ENCODE measurements around the gene LYAR.

The LYAR gene

DNA sequence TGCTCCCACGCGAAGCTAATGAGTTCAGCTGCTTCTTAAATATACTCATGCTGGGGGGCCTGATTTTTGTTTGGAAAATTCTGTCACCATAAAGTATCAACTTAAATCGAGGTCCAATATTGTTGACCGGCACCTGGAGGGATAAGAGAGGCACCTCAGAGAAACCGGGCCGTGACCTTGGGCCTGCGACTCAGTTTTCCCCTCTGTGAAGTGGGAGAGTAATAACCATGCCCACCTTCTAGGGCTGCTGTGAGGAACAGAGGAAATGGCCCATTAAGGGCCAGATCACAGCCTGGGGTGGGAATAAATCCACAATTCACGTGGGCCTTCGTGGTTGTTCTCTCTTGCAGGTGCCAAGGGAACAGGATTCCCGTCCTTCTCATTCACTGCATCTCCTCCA, 39.5 kb upstream of the LYAR start:
- Histone ChIP-seq H3K4me1 (ENCODE audit: control insufficient read depth in 2 of 2, insufficient read depth in 1 of 2, low read depth in 1 of 2, low read length in 2 of 2) (peaks cover 0 to 2% of the 10 kb centered on the region in 2 donors), H3K9ac (ENCODE audit: low read depth, low read length, poor library complexity) (no peak overlapping the region), H2BK120ac (ENCODE audit: low read depth, low read length) (no peak overlapping the region), H4K8ac (ENCODE audit: low read depth, low read length) (no peak overlapping the region), H3K23ac (ENCODE audit: low read depth, low read length, poor library complexity) (no peak overlapping the region), H3K36me3 (replicated peaks in 1 of 2; ENCODE audit: control insufficient read depth in 2 of 2, insufficient read depth in 2 of 2, low read length in 2 of 2) (no peaks in the 10 kb centered on the region), H2BK15ac (ENCODE audit: low read length) (no peak overlapping the region), H2BK5ac (ENCODE audit: low read length) (no peak overlapping the region), H3K27me3 (ENCODE audit: control insufficient read depth in 3 of 3, insufficient read depth in 3 of 3, low read depth in 1 of 3, low read length in 3 of 3) (peaks cover 0 to 4% (median 0%) of the 10 kb centered on the region in 3 experiments), H3K18ac (ENCODE audit: low read length) (no peak overlapping the region), H2AFZ (ENCODE audit: low read length) (no peak overlapping the region), H2BK12ac (ENCODE audit: low read length) (no peak overlapping the region), H3K9me3 (replicated peaks in 1 of 2; ENCODE audit: control insufficient read depth in 2 of 2, insufficient read depth in 1 of 2, low read depth in 1 of 2, low read length in 2 of 2) (no peaks in the 10 kb centered on the region), H3K4ac (ENCODE audit: low read length) (no peak overlapping the region), H3K79me1 (ENCODE audit: low read depth, low read length) (peaks cover 2% of the 10 kb centered on the region), H4K91ac (ENCODE audit: low read depth, low read length, poor library complexity) (no peak overlapping the region), H3K4me3 (ENCODE audit: low read length in 2 of 2) (no peak overlapping the region), H3K4me2 (ENCODE audit: insufficient read depth, low read length, poor library complexity, severe bottlenecking) (no peak overlapping the region), H2AK5ac (ENCODE audit: low read depth, low read length) (no peak overlapping the region), H3K14ac (ENCODE audit: low read length) (no peak overlapping the region), H3K27ac (replicated peaks; ENCODE audit: low read length) (no peak overlapping the region)
- no peak for DNase-seq (ENCODE audit: low spot score)
- no CpG with 5 or more reads among the region's 10 CpGs for WGBS, 2 donors (ENCODE audit: extremely low coverage in 2 of 2, insufficient read length in 2 of 2, insufficient replicate concordance in 1 of 2)

DNA sequence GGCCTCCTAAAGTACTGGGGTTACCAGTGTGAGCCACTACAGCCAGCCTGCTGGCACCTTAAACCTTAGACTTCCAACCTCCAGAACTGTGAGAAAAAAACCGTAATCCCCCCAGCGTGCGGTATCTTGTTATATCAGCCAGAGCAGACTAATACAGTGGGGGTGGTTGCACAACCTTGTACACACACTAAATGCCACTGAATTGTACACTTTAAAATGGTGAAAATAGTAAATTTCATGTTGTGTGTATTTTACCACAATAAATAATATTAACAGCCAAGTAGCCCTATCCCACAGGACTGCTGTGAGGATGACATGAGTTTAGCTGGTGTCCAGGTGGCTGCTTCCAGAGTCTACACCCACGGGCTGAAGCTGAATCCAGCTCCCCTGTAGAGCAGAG, 38.9 kb upstream of the LYAR start:
- Histone ChIP-seq H2BK120ac (ENCODE audit: low read depth, low read length) (no peak overlapping the region), H2AFZ (ENCODE audit: low read length) (no peak overlapping the region), H3K14ac (ENCODE audit: low read length) (no peak overlapping the region), H3K4me3 (ENCODE audit: low read length in 2 of 2) (no peak overlapping the region), H2BK15ac (ENCODE audit: low read length) (no peak overlapping the region), H2BK5ac (ENCODE audit: low read length) (no peak overlapping the region), H3K4me1 (ENCODE audit: control insufficient read depth in 2 of 2, insufficient read depth in 1 of 2, low read depth in 1 of 2, low read length in 2 of 2) (peaks cover 2 to 4% of the 10 kb centered on the region in 2 donors), H2AK5ac (ENCODE audit: low read depth, low read length) (no peak overlapping the region), H3K27me3 (ENCODE audit: control insufficient read depth in 3 of 3, insufficient read depth in 3 of 3, low read depth in 1 of 3, low read length in 3 of 3) (peaks cover 0 to 4% (median 0%) of the 10 kb centered on the region in 3 experiments), H3K9ac (ENCODE audit: low read depth, low read length, poor library complexity) (no peak overlapping the region), H3K4ac (ENCODE audit: low read length) (no peak overlapping the region), H3K36me3 (replicated peaks in 1 of 2; ENCODE audit: control insufficient read depth in 2 of 2, insufficient read depth in 2 of 2, low read length in 2 of 2) (no peaks in the 10 kb centered on the region), H4K91ac (ENCODE audit: low read depth, low read length, poor library complexity) (no peak overlapping the region), H3K4me2 (ENCODE audit: insufficient read depth, low read length, poor library complexity, severe bottlenecking) (no peak overlapping the region), H3K23ac (ENCODE audit: low read depth, low read length, poor library complexity) (no peak overlapping the region), H2BK12ac (ENCODE audit: low read length) (no peak overlapping the region), H3K79me1 (ENCODE audit: low read depth, low read length) (peaks cover 2% of the 10 kb centered on the region), H3K18ac (ENCODE audit: low read length) (no peak overlapping the region), H3K9me3 (replicated peaks in 1 of 2; ENCODE audit: control insufficient read depth in 2 of 2, insufficient read depth in 1 of 2, low read depth in 1 of 2, low read length in 2 of 2) (no peaks in the 10 kb centered on the region), H4K8ac (ENCODE audit: low read depth, low read length) (no peak overlapping the region), H3K27ac (replicated peaks; ENCODE audit: low read length) (no peak overlapping the region)
- DNase-seq (ENCODE audit: low spot score), result no peak
- WGBS, 2 donors (ENCODE audit: extremely low coverage in 2 of 2, insufficient read length in 2 of 2, insufficient replicate concordance in 1 of 2), result no CpG with 5 or more reads among the region's 4 CpGs

DNA sequence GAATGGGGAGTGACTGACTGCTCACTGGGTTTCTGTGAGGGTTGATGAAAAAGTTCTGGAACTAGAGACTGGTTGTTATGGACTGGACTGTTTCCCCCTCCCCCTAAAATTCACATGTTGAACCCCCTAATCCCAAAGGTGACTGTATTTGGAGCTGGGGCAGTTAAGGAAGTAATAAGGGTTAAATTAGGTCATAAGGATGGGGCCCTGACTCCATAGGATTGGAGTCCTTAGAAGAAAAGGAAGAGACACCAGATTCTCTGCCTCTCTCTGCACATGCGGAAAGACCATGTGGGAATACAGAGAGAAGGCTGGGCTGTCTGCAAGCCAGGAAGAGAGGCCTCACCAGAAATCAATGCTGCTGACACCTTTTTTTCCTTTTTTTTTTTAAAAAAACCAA, 38.3 kb upstream of the LYAR start:
- WGBS, 2 donors (ENCODE audit: extremely low coverage in 2 of 2, insufficient read length in 2 of 2, insufficient replicate concordance in 1 of 2), result no CpG with 5 or more reads among the region's 1 CpG
- H3K27me3 ChIP-seq (ENCODE audit: control insufficient read depth in 3 of 3, insufficient read depth in 3 of 3, low read depth in 1 of 3, low read length in 3 of 3), result peaks cover 0 to 4% (median 0%) of the 10 kb centered on the region in 3 experiments

GRCh38 chr4:4327652-4328121, 37.7 kb upstream of the LYAR start:
- H2BK120ac ChIP-seq (ENCODE audit: low read depth, low read length), result no peak overlapping the region
- no peak overlapping the region for H3K4me3 ChIP-seq (ENCODE audit: low read length in 2 of 2)
- H3K36me3 ChIP-seq (replicated peaks in 1 of 2; ENCODE audit: control insufficient read depth in 2 of 2, insufficient read depth in 2 of 2, low read length in 2 of 2), result peaks cover 0 to 1% of the 10 kb centered on the region in 2 donors
- H3K4me2 ChIP-seq (ENCODE audit: insufficient read depth, low read length, poor library complexity, severe bottlenecking), result no peak overlapping the region
- H2AFZ ChIP-seq (ENCODE audit: low read length), result peak overlapping the region; percentile 67
- H2BK5ac ChIP-seq (ENCODE audit: low read length), result no peak overlapping the region
- peak; percentile 14 for DNase-seq (ENCODE audit: low spot score)
- H3K4ac ChIP-seq (ENCODE audit: low read length), result no peak overlapping the region
- no peak overlapping the region for H3K27ac ChIP-seq (replicated peaks; ENCODE audit: low read length)
- H3K4me1 ChIP-seq (ENCODE audit: control insufficient read depth in 2 of 2, insufficient read depth in 1 of 2, low read depth in 1 of 2, low read length in 2 of 2), result peaks cover 2 to 6% of the 10 kb centered on the region in 2 donors
- H3K9me3 ChIP-seq (replicated peaks in 1 of 2; ENCODE audit: control insufficient read depth in 2 of 2, insufficient read depth in 1 of 2, low read depth in 1 of 2, low read length in 2 of 2), result no peaks in the 10 kb centered on the region
- no peak overlapping the region for H3K9ac ChIP-seq (ENCODE audit: low read depth, low read length, poor library complexity)
- H3K14ac ChIP-seq (ENCODE audit: low read length), result no peak overlapping the region
- WGBS, 2 donors (ENCODE audit: extremely low coverage in 2 of 2, insufficient read length in 2 of 2, insufficient replicate concordance in 1 of 2), result no CpG with 5 or more reads among the region's 22 CpGs
- H2BK15ac ChIP-seq (ENCODE audit: low read length), result no peak overlapping the region
- H4K8ac ChIP-seq (ENCODE audit: low read depth, low read length), result no peak overlapping the region
- H3K79me1 ChIP-seq (ENCODE audit: low read depth, low read length), result peaks cover 2% of the 10 kb centered on the region
- no peak overlapping the region for H3K23ac ChIP-seq (ENCODE audit: low read depth, low read length, poor library complexity)
- H4K91ac ChIP-seq (ENCODE audit: low read depth, low read length, poor library complexity), result no peak overlapping the region
- no peak overlapping the region for H2BK12ac ChIP-seq (ENCODE audit: low read length)
- no peak overlapping the region for H2AK5ac ChIP-seq (ENCODE audit: low read depth, low read length)
- H3K18ac ChIP-seq (ENCODE audit: low read length), result peak overlapping the region; percentile 18
- H3K27me3 ChIP-seq (ENCODE audit: control insufficient read depth in 3 of 3, insufficient read depth in 3 of 3, low read depth in 1 of 3, low read length in 3 of 3), result peaks cover 0 to 4% (median 0%) of the 10 kb centered on the region in 3 experiments

More for the DNA sequence above, 38.3 kb upstream of the LYAR start:
- Histone ChIP-seq H3K4me2 (ENCODE audit: insufficient read depth, low read length, poor library complexity, severe bottlenecking) (no peak overlapping the region), H4K91ac (ENCODE audit: low read depth, low read length, poor library complexity) (no peak overlapping the region), H2BK120ac (ENCODE audit: low read depth, low read length) (no peak overlapping the region), H2BK5ac (ENCODE audit: low read length) (no peak overlapping the region), H2AFZ (ENCODE audit: low read length) (no peak overlapping the region), H2BK12ac (ENCODE audit: low read length) (no peak overlapping the region), H3K4me3 (ENCODE audit: low read length in 2 of 2) (no peak overlapping the region), H3K9me3 (replicated peaks in 1 of 2; ENCODE audit: control insufficient read depth in 2 of 2, insufficient read depth in 1 of 2, low read depth in 1 of 2, low read length in 2 of 2) (no peaks in the 10 kb centered on the region), H3K9ac (ENCODE audit: low read depth, low read length, poor library complexity) (no peak overlapping the region), H4K8ac (ENCODE audit: low read depth, low read length) (no peak overlapping the region), H2BK15ac (ENCODE audit: low read length) (no peak overlapping the region), H3K36me3 (replicated peaks in 1 of 2; ENCODE audit: control insufficient read depth in 2 of 2, insufficient read depth in 2 of 2, low read length in 2 of 2) (no peaks in the 10 kb centered on the region), H3K14ac (ENCODE audit: low read length) (no peak overlapping the region), H3K4ac (ENCODE audit: low read length) (no peak overlapping the region), H3K23ac (ENCODE audit: low read depth, low read length, poor library complexity) (no peak overlapping the region), H3K27ac (replicated peaks; ENCODE audit: low read length) (no peak overlapping the region), H3K4me1 (ENCODE audit: control insufficient read depth in 2 of 2, insufficient read depth in 1 of 2, low read depth in 1 of 2, low read length in 2 of 2) (peaks cover 2 to 6% of the 10 kb centered on the region in 2 donors), H3K18ac (ENCODE audit: low read length) (no peak overlapping the region), H2AK5ac (ENCODE audit: low read depth, low read length) (no peak overlapping the region), H3K79me1 (ENCODE audit: low read depth, low read length) (peaks cover 2% of the 10 kb centered on the region)
- DNase-seq (ENCODE audit: low spot score), result no peak
